Epithelial cell of prostate (primary cell): Measurements from ENCODE around the gene ADAM10.

Source experiments
- DNase-seq: peaks from one replicate; pipeline ENCODE4 v3.0.0-alpha.2; 2011; ENCODE audit warnings: low read depth, low spot score
- H3K27ac ChIP-seq: fragments of 450-650 bp; 2 replicates; pipeline ENCODE4 v1.5.1; 2017; ENCODE audit warnings: mild to moderate bottlenecking

Gene ADAM10

DNA sequence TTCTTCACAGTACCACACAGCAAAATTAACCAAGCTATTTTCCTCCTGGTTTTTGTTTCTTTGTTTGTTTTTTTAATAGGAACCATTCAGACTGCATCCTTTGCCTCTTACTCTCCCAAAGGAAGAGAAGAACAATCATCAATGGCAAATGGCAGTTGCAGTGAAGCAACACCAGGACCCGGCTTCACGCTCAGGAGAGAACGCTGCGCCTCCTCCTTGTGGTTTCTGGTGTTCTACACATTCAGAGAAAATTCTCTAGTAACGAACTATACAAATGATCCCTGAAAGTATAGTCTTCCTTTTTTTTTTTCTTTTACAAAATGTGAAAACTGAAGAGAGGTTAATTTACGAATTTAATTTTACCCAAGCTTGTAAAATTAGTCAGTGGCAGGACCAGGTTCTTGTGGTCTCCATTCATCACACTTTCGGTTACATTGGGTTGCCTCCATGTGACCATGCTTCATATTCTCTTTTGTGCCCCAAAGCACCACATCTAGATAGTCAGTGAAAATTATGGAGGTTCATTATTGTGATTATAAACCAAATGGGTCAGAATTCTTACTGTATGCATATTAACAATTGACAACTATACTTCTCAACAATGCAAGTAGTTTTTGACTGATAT is 11.0 kb upstream of the ADAM10 start:
- no peak for DNase-seq
- no peak overlapping the region for H3K27ac ChIP-seq

DNA sequence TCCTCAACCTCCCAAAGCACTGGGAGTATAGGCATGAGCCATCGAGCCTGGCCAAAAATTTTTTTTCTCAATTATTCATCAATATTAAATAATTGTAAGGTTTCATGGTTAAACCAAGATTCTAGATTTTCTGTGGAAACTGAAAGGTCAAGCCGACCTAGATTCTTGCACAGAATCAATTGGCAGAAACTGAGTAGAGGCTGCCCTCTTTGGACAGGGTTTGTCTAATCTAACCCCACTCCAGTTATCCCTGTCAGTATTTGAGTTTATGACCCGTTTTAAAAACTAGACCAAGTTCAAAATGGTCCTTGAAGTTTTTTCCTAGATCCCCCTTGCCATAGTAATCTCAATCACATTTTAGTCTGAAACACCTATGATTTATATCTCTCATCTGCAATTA is 8.6 kb upstream of the ADAM10 start:
- H3K27ac ChIP-seq, result no peak overlapping the region
- DNase-seq, result no peak

DNA sequence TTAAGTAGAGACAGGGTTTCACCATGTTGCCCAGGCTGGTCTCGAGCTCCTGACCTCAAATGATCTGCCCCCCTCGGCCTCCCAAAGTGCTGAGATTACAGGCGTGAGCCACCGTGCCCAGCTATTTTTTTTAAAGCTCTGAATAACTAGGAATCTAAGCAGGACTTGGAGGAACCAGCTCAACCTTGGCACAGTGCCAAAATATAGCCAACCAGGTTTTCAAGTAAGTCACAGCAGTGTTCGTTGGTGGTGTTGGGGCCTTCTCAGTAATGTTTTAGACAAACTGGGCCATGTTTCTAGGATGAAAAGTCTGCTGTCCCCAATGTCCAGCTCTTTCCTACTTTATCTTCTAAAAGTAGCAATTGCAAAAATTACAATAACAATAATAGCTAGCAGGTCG is 6.4 kb upstream of the ADAM10 start:
- DNase-seq, result no peak
- H3K27ac ChIP-seq, result no peak overlapping the region

DNA sequence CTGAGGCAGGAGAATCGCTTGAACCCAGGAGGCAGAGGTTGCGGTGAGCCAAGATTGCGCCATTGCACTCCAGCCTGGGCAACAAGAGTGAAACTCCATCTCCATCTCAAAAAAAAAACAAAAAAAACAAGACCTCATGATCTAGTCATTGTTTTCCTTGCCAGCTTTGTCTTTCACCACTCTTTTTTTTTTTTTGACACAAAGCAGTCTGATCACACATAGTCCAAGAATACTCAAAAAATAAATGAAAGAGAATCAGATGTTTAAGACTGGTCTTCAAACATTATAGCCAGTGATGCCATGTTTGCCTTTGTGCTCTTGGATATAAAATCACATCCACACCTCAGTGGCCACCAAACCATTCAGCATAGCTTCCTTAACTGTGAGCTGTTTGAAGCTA is 5.8 kb upstream of the ADAM10 start:
- DNase-seq, result no peak

DNA sequence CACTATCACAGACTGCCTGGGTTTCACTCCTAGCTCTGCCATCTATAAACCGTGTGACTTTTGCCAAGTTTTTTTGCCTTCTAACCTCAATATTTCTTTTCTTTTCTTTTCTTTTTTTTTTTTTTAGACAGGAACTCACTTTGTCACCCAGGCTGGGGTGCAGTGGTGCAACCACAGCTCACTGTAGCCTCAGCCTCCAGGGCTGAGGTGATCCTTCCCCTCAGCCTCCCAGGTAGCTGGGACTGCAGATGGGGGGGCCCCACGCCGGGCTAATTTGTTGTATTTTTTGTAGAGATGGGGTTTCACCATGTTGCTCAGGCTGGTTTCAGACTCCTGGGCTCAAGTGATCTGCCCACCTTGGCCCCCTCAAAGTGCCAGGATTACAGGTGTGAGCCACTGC is 3.2 kb upstream of the ADAM10 start:
- no peak overlapping the region for H3K27ac ChIP-seq
- DNase-seq, result no peak

More for the DNA sequence above, 5.8 kb upstream of the ADAM10 start:
- H3K27ac ChIP-seq, result no peak overlapping the region

DNA sequence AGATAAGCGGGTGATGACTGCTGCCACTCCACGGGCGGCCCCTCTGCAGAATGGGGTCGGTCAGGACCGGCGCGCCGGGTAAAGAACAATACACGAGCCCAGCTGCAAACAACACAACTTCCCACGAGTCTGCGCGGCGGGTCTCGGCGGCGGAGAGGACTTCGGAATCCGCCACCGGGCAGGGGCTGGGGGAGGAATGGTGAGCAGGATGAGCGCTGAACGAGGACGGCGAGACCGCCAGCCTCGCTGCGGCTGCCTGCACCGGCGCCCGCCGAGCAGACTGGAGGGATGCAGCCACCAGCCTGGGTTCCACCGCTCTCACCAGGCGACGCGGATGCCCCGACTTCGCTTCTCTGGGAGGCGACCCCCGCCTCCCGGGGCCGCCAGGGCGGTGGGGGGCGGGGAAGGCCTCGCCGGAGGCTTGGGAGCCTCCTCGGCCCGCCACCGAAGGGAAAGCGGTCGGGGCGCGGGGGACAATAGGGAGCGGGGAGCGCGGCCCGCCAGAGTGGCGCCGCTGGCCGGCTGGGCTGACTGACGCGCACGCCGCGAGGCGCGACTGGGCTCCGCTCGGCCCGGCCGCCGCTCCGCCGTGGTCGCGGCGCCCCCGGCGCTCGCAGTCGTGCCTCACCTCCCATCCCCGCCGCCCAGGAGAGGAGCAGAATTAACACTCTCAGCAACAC is 515 bp downstream of the ADAM10 start:
- no peak for DNase-seq

DNA sequence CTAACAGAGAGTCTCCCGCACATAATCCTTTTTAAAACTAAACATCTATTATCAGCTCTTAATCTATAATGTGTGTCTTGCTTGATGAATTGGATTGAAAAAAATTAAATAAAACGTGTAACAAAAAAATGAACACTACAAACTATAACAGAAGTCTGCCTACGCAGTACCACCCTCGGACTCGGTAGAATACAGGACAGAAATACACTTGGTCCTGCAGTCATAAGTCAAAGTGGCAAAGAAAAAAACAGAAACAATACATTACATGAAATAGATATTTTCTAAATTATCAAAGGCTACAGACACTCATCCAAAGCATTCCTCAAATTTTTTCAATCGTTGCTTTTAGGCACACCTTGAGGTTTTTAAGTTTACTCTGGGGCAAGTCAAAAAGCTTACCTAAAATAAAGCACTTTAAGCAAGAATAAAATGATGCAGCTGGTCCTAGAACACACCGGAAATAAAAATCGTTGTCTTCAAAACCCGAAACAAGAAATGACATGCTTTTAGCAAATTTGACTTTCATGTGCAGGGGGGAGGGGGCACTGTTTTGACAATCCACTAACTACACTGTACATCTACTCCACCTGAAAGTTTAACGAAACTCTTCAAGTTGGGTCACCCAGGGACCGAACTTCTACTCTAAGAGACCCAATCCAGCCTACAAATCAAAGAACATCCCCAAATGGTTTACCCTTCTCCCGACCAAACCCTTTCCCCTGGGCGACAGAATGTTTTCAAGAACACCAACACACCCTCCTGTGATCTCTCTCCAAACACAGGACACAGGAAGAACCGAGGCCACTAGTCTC is 1.3 kb downstream of the ADAM10 start:
- peak overlapping the region; percentile 92 for H3K27ac ChIP-seq
- DNase-seq, result no peak

More for the DNA sequence above, 515 bp downstream of the ADAM10 start:
- peak overlapping the region; percentile 92 for H3K27ac ChIP-seq

DNA sequence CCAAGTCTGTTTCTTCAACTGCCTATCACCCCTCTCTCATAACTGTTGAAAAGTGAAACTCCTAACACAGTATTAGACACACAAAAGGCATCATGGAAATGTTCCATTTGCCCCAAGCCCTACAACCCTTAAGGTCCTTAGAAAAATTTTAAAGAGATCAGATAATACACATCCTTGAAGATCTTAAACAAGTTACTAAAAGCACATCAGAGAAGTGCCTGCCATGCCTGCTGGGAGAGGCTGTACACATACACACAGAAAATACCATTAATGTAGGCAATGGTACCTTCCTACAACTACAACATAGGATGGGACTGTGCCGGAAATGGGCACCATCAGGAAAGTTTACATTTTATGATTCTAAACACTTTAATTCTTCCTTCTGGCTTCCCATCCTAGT is 3.3 kb downstream of the ADAM10 start:
- no peak overlapping the region for H3K27ac ChIP-seq
- no peak for DNase-seq

DNA sequence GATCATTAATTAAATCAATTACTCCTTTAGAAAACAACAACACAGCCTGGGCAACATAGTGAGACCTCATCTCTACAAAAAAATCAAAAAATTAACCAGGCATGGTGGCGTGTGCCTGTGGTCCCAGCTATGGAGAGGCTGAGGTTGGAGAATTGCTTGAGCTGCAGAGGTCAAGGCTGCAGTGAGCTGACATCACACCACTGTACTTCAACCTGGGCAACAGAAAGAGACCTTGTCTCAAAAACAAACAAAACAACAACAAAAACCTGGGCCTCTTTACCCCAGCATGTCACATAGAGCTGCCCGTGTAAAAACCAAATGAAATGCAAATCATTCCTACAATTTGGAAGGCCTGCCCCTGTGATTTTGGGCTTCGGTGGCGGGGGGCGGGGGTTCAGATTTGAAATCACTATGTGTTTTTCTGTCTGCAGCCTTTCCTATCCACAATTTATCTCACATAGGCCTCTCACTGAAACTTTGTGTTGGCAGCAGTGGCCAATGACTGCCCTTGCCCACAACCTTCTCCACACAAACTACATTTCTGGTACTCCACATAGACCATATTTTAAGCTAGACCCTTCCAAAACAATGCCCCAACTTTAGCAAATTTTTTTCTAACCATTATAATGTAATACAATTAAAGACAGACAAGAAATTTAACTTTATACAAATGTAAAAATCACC is 6.5 kb downstream of the ADAM10 start:
- H3K27ac ChIP-seq, result no peak overlapping the region
- DNase-seq, result no peak

DNA sequence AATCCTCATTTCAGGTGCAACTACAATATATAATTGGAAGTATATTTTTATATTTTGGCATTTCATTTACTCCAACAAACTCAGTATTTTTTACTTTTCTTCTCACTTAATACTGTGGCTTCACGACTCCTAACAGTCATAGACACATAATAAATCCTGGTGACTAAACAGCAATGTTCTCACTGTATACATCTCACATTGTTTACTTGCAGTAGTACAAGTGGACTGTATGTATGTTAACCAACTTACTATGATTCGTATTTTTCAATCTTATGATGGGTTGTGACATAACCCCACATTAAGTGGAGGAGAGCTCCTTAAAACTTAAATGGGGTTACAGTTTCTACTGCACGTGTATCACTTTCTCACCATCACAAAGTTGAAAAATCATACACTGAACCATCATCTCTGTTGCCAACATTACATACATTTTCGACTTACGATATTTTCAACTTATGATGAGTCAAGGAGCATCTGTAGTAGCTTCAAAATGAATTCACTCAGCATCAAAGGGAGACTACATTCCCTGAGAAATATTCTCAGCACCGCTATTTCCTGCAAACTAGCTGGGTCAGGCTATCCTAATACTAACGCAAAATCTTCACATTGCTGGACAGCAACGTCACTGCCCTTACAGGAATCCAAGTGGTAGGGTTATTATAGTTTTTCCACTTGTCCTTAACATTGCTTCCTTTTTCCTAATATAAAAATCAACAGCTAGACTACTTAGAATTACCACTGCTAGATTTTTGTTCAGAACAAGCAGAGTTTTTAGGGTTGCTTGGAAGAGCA is 7.3 kb downstream of the ADAM10 start:
- DNase-seq, result no peak
- no peak overlapping the region for H3K27ac ChIP-seq

DNA sequence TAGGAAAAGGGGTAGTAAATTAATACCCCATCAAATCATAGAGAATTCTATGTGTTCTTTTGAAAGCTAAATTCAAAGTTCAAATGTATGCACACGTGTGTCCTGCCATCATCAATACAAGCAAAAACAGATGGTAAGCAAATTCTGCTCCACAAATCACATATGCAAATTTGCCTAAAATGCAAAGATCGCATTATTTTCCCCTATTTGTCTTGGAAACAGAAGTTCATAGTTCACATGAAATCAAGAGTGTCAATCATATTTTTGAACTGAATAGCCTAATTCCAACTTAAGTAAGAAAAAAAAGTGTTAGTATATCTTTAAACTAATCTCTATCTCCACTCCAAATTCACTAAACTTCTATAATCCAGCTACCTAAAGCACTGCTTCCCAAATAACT is 8.5 kb downstream of the ADAM10 start:
- no peak overlapping the region for H3K27ac ChIP-seq
- DNase-seq, result no peak

DNA sequence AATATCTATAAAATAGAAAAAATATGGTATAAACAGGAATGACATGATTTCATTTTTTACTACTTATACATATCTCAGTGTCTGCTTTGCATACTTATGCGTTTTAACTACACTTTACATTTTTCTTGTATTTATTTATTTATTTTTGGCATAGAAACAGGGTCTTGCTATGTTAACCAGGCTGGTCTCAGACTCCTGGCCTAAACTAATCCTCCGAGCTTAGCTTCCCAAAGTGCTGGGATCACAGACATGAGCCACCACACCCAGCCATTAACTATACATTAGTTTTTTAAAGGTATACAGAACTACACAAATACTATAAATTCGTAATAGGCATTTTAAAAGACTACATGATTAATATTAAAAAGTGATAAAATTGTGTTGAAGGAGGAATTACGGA is 9.1 kb downstream of the ADAM10 start:
- no peak for DNase-seq
- H3K27ac ChIP-seq, result no peak overlapping the region

DNA sequence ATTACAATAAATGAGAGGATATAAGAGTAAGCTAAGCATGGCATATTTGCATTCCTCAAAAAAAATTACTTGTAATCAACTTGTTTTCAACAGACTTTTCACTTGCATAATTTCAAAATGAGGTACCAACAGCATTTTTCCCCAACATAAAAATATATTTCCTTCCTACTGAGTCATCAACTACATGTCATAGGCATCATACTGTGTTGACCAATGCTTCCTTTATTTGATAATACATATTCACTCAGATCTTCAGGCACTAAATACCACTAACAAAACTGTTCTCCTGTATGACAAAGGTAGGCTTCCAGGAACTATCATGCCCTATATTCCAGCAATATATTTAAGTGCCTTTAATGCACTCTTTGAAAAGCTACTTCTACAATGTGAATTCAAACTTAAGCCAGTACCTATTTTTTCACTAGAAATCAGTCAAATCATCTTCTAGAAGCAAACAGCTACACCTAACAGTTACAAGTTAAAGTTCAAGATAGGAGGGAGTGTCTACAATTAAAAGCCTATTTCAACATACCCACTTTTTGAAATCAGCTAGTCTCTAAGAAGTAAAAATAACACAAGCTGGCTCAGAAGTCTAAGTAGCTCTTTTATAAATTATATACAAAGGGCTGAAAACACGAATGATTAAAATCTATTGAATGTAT is 11.3 kb downstream of the ADAM10 start:
- no peak for DNase-seq
- peak overlapping the region; percentile 45 for H3K27ac ChIP-seq

DNA sequence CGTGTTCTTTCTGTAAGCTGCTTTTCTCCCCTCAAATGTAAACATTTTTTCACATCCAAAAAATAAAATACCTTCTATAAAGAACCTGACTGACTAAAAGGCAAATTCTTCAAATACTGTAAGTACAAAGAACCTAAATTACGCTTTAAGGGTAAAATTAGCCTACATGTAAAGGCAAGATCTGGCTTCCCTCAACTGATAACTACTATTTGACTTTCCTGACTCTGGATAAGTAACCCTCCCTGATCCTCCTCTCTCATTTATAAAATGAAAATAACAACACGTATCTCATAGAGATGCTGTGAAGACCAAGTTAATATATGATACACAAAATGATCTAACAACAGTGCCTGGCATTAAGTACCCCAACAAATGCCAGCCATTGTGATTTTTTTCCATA is 12.2 kb downstream of the ADAM10 start:
- no peak overlapping the region for H3K27ac ChIP-seq
- no peak for DNase-seq

DNA sequence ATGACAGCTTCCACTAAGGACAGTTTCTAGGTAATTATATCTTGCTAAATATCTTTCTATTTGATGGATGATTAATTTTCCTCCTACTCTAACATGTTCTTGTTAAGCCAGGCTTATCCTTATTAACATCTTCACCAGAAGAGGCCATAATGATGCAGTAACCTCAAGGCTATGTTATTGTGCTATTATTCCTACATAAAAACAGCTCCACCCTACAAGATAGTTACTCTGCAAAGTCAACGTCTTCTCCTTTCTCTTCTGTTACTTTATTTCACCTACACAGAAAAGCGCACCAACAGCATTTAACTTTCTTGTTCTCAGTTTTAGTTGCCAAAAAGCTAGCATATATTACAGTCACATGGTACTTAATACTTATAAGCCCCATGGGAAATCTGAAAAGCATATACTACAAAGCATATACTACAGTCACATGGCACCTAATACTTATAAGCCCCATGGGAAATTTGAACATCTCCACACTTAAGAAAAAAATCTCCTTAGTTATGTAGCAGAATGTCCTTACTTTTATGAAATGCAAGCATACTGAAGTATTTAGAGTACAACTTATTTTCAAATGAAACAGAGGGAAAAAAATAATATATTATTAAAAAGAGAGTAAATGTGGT is 13.4 kb downstream of the ADAM10 start:
- DNase-seq, result no peak
- no peak overlapping the region for H3K27ac ChIP-seq

DNA sequence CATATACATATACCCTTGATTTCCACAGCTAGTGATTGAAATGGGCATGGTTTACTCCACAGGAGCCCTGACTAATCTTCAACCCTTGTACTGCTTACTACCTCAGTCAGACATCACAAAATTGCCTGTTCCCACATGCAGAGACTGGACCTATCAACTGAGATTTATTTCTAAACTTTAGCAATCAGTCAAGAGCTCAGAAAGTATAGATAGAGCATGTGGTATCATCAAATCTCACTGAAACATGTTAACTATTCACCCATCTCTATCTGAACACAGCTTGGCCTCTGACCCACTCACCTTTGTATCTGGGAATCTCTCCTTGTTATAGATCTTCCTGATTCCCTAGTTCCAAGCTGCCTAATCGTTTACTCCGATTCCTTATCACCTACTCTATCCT is 14.6 kb downstream of the ADAM10 start:
- peak overlapping the region; percentile 62 for H3K27ac ChIP-seq
- no peak for DNase-seq

DNA sequence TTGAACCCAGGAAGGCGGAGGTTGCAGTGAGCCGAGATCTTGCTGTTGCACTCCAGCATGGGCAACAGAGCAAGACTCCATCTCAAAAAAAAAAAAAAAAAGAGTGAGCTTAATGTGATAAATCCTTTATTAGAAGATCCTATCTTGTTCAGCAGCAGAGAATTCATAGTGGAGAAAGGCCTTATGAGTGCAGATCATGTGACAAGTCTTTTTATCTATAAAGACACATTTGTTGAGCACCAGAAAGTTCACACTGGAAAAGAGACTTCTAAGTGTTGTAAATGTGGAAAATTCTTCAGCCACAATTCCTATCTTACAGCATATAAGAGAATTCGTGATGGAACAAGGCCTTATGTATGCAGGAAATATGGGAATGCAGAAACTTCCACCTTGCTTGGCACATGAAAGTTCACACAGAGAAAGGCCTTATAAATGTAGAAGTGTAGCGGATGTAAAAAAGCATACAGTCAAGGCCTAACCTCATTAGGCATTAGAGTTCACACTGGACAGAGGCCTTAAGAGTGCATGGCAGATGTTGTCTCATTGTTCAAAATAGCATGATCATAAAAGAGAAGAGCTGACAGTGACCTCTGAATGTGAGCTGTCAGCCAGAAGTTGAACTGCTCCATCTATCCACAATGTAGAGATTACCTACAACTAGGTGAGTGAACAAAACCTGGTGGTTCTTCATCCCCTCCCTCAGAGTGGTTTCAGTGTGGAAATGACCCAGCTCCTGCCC is 16.7 kb downstream of the ADAM10 start:
- H3K27ac ChIP-seq, result peak overlapping the region; percentile 62
- DNase-seq, result no peak

DNA sequence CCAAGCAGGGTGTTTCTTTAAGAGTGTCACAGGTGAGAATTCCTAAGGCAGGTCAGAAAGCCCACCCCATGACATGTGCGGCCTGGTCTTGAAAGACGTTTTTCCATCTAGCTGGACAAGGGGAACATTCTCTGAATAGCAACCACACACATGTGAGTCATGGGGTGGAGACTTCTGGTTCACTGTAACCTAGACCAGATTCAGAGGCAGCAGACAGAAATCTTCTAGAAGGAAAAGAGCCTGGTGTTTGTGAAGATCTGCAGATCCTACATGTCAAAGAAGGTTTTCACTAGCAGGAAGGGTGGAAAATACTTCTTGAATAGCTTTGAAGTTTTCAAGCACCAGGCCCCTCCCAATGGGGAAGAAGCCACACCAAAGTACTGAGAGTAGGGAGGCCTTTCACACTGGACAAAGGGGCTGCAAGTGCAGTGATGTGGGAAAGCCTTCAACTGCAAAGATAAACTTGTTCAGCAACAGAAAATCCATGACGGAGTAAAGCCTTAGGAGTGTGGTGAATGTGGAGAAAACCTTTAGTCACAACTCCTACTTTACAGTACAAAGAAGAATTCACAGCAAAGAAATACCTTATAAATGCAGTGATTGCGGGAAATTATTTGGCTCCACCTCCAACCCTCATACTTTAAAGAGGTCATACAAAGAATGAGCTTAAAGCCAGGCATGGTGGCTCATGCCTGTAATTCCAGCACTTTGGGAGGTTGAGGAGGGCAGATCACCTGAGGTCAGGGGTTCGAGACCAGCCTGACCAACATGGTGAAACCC is 17.6 kb downstream of the ADAM10 start:
- DNase-seq, result no peak
- peak overlapping the region; percentile 62 for H3K27ac ChIP-seq
